ENCODE results near the gene CDC34. TPM values are rescaled to one million over a fixed set of nuclear protein-coding genes. Genes with fewer than 3 reads are reported as not detected.

The CDC34 gene
- polyA plus RNA-seq, 1 experiment = 34.0 TPM

DNA sequence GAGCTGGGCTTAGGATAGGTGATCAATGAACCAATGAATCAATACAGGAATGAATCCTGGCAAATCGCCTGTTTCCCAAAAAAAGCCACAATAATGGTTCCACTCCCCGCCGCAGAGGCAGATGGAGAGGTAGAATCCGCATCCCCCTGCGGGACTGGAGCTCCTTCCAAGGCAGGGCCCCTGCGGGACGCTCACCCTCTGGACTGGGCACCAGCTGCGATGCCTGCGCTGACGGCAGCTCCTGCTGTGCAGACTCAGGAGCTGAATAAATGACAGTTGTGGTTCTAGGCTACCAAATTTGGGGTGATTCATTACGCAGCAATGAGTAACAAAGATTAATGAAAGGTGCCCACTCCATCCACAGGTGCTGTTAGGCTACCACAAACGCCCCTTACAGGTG is 8.8 kb upstream of the CDC34 start:
- no peak overlapping the region for H3K4me3 ChIP-seq (ENCODE audit: low read depth, low read length)
- peaks cover 5% of the 10 kb centered on the region for H3K27me3 ChIP-seq (ENCODE audit: control insufficient read depth, insufficient read depth, low read length)
- DNase-seq (ENCODE audit: low read depth, low spot score) = no peak
- no peak overlapping the region for H3K27ac ChIP-seq (ENCODE audit: low read depth, low read length)
- ChIA-PET POLR2A (no interaction called here), CTCF (interaction anchor here (1.5 kb wide), 1 partner anchor 16 kb away, joined by 6 read pairs; the partner anchor contains the start of gene TPGS1)
- TF ChIP-seq, protein P1, sequence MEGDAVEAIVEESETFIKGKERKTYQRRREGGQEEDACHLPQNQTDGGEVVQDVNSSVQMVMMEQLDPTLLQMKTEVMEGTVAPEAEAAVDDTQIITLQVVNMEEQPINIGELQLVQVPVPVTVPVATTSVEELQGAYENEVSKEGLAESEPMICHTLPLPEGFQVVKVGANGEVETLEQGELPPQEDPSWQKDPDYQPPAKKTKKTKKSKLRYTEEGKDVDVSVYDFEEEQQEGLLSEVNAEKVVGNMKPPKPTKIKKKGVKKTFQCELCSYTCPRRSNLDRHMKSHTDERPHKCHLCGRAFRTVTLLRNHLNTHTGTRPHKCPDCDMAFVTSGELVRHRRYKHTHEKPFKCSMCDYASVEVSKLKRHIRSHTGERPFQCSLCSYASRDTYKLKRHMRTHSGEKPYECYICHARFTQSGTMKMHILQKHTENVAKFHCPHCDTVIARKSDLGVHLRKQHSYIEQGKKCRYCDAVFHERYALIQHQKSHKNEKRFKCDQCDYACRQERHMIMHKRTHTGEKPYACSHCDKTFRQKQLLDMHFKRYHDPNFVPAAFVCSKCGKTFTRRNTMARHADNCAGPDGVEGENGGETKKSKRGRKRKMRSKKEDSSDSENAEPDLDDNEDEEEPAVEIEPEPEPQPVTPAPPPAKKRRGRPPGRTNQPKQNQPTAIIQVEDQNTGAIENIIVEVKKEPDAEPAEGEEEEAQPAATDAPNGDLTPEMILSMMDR (IDR thresholded peaks at IDR 0.05; ENCODE audit: low read depth, low read length) = no peak
- H3K9me3 ChIP-seq (ENCODE audit: control insufficient read depth, insufficient read depth, low read length) = peaks cover 26% of the 10 kb centered on the region

DNA sequence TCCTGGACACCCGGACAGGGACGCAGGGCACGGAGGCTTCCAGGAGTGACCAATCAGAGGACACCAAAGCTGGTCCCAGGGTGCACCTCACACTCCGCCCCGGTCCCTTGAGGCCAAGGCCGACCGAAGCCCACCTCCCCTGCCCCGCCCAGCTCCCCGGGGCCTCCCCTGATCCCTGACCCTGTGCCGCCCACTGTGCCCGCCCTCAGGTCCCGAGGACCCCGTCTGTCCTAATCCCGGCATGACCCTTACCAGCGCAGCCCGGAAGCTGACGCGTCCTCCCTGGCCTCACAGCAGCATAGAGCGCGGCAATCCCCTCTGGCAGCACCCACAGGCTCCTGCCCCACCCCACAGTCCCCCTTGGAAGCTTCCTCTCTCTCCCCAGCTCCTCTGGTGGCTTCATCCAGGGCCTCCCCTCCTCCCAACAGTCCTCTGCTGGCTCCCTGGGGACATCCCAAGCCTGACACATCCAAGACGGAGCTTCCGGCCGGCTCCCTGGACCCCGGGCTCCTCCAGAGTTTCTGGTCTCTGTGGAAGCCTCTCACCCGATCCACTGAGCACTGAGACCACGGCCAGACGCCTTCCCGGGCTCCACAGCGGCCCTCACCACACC is 7.4 kb upstream of the CDC34 start:
- no peak for DNase-seq (ENCODE audit: low read depth, low spot score)
- ChIA-PET POLR2A (no interaction called here), CTCF (interaction anchor here (1.1 to 1.8 kb wide), 2 partner anchors 14 to 18 kb away, joined by 4 to 7 read pairs; no protein-coding TSS in a partner anchor)
- peaks cover 31% of the 10 kb centered on the region for H3K9me3 ChIP-seq (ENCODE audit: control insufficient read depth, insufficient read depth, low read length)
- no peak overlapping the region for H3K4me3 ChIP-seq (ENCODE audit: low read depth, low read length)
- TF ChIP-seq, protein P1 (IDR thresholded peaks at IDR 0.05; ENCODE audit: low read depth, low read length) = no peak
- H3K27me3 ChIP-seq (ENCODE audit: control insufficient read depth, insufficient read depth, low read length) = peaks cover 5% of the 10 kb centered on the region
- H3K27ac ChIP-seq (ENCODE audit: low read depth, low read length) = no peak overlapping the region

DNA sequence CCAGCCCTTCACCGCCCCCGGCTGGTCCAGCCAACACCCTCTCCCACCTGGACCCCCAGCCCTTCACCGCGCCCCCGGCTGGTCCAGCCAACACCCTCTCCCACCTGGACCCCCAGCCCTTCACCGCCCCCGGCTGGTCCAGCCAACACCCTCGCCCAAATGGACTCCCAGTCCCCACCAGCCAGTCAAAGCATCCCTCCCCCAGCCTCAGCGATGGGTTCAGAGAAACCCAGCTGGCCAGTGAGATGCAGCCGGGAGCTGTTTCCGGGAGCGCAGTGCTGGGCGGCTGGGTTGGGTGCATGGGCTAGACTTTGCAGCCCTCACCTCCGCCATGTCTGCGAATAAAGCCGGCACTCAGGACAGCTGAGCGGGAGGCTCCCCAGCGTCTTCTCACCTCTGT is 6.5 kb upstream of the CDC34 start:
- TF ChIP-seq, protein P1 (IDR thresholded peaks at IDR 0.05; ENCODE audit: low read depth, low read length) = no peak
- H3K9me3 ChIP-seq (ENCODE audit: control insufficient read depth, insufficient read depth, low read length) = peaks cover 25% of the 10 kb centered on the region
- POLR2A ChIA-PET = no interaction called here
- no peak overlapping the region for H3K4me3 ChIP-seq (ENCODE audit: low read depth, low read length)
- no peak overlapping the region for H3K27ac ChIP-seq (ENCODE audit: low read depth, low read length)
- DNase-seq (ENCODE audit: low read depth, low spot score) = no peak
- peaks cover 5% of the 10 kb centered on the region for H3K27me3 ChIP-seq (ENCODE audit: control insufficient read depth, insufficient read depth, low read length)
- CTCF ChIA-PET = interaction anchor here (1.1 to 1.8 kb wide), 2 partner anchors 14 to 19 kb away, joined by 4 to 7 read pairs; no protein-coding TSS in a partner anchor

DNA sequence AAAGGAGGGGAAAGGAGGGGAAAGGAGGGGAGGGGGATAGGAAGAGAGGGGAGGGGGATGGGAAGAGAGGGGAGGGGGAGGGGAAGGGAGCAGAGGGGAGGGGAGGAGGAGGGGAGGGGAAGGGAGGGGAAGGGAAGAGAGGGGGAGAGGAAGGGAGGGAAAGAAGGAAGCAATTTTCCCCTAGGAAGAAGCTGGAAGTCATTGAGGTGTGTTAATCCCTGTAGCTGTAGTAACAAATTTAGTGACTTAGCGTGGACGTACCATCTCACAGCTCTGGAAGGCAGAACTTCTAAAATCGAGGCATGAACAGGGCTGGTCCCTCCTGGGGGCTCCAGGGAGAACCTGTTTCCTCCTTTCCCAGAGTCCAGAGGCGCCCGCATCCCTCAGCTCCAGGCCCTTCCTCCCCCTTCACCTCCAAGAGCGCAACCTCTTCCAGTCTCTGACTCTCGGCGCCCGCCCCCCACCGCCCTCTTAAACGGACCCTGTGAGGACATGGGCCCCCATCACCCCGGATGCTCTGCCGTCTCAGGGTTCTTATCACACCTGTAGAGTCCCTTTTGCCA is 5.6 kb upstream of the CDC34 start:
- ChIA-PET CTCF (interaction anchor here (1.1 kb wide), 1 partner anchor 15 kb away, joined by 5 read pairs; no protein-coding TSS in a partner anchor), POLR2A (interaction anchor here (0.7 kb wide), 1 partner anchor 47 kb away, joined by 4 read pairs; no protein-coding TSS in a partner anchor)
- H3K4me3 ChIP-seq (ENCODE audit: low read depth, low read length) = no peak overlapping the region
- no peak overlapping the region for H3K27ac ChIP-seq (ENCODE audit: low read depth, low read length)
- H3K9me3 ChIP-seq (ENCODE audit: control insufficient read depth, insufficient read depth, low read length) = peaks cover 24% of the 10 kb centered on the region
- H3K27me3 ChIP-seq (ENCODE audit: control insufficient read depth, insufficient read depth, low read length) = peaks cover 5% of the 10 kb centered on the region
- TF ChIP-seq, protein P1 (IDR thresholded peaks at IDR 0.05; ENCODE audit: low read depth, low read length) = no peak
- DNase-seq (ENCODE audit: low read depth, low spot score) = no peak
